BLaER1 (cell line): ENCODE data around the gene SP140L.
A peak's percentile ranks its signal among the peaks of the same experiment; 100 is the strongest.
"Not testable (repeated sequence)": the region's sequence is repeated elsewhere in the genome, so short reads cannot be mapped to it uniquely, and the experiment has no call there.

Source experiments
- H3K27ac ChIP-seq: shearing (Covaris generic); formaldehyde crosslinking; 2 replicates; pipeline ENCODE4 v1.8.1; 2022
- H3K27me3 ChIP-seq: shearing (Covaris generic); formaldehyde crosslinking; 2 replicates; pipeline ENCODE4 v1.8.1; 2022
- H3K36me3 ChIP-seq: shearing (Covaris generic); formaldehyde crosslinking; 2 replicates; pipeline ENCODE4 v1.8.1; 2022
- H3K4me1 ChIP-seq: shearing (Covaris generic); formaldehyde crosslinking; 2 replicates; pipeline ENCODE4 v1.8.1; 2022
- H3K4me2 ChIP-seq: shearing (Covaris generic); formaldehyde crosslinking; 2 replicates; pipeline ENCODE4 v1.8.1; 2022
- H3K4me3 ChIP-seq: shearing (Covaris generic); formaldehyde crosslinking; 2 replicates; pipeline ENCODE4 v1.8.1; 2022
- H3K9ac ChIP-seq: shearing (Covaris generic); formaldehyde crosslinking; 2 replicates; pipeline ENCODE4 v1.8.1; 2022
- H3K9me3 ChIP-seq: shearing (Covaris generic); formaldehyde crosslinking; 2 replicates; pipeline ENCODE4 v1.8.1; 2022
- H4K20me1 ChIP-seq: shearing (Covaris generic); formaldehyde crosslinking; 2 replicates; pipeline ENCODE4 v1.8.1; 2022
- Cebpa-rat ChIP-seq: shearing (Covaris generic); IDR thresholded peaks from 2 replicates; pipeline ENCODE4 v1.8.1; 2022

The SP140L gene

GRCh38 chr2:230307485-230307884 lies 19.5 kb upstream of the SP140L start:
- TF ChIP-seq Cebpa-rat: no peak
- Histone ChIP-seq H3K4me1 (peaks cover 6% of the 10 kb centered on the region; the same call in 1 of the 2 replicates), H3K36me3 (no peaks in the 10 kb centered on the region), H4K20me1 (no peaks in the 10 kb centered on the region), H3K9me3 (peaks cover 40% of the 10 kb centered on the region), H3K27me3 (no peaks in the 10 kb centered on the region), H3K27ac (no peak overlapping the region), H3K4me3 (no peak overlapping the region), H3K4me2 (no peak overlapping the region), H3K9ac (no peak overlapping the region)

- no peak overlapping the region for H3K9ac ChIP-seq
- H3K27ac ChIP-seq: no peak overlapping the region
- TF ChIP-seq Cebpa-rat: no peak
- H3K36me3 ChIP-seq: no peaks in the 10 kb centered on the region
- H3K27me3 ChIP-seq: no peaks in the 10 kb centered on the region
- H3K4me2 ChIP-seq: no peak overlapping the region
- H4K20me1 ChIP-seq: no peaks in the 10 kb centered on the region
- no peak overlapping the region for H3K4me3 ChIP-seq
- peaks cover 6% of the 10 kb centered on the region; the same call in 1 of the 2 replicates for H3K4me1 ChIP-seq
- peaks cover 40% of the 10 kb centered on the region for H3K9me3 ChIP-seq
These were observed 18.5 kb upstream of the SP140L start for GRCh38 chr2:230308402-230309000.

GRCh38 chr2:230310792-230311191 lies 16.2 kb upstream of the SP140L start:
- not testable (repeated sequence) for H3K27ac ChIP-seq, H3K4me3 ChIP-seq, H3K4me1 ChIP-seq, H3K36me3 ChIP-seq, H3K9ac ChIP-seq, H3K4me2 ChIP-seq, H4K20me1 ChIP-seq, H3K27me3 ChIP-seq
- peaks cover 18% of the 10 kb centered on the region for H3K9me3 ChIP-seq

GRCh38 chr2:230311634-230312033 lies 15.4 kb upstream of the SP140L start:
- not testable (repeated sequence) for H3K36me3 ChIP-seq, H4K20me1 ChIP-seq, H3K4me1 ChIP-seq, H3K27me3 ChIP-seq, H3K4me3 ChIP-seq, H3K27ac ChIP-seq, H3K9me3 ChIP-seq, H3K4me2 ChIP-seq, H3K9ac ChIP-seq

DNA sequence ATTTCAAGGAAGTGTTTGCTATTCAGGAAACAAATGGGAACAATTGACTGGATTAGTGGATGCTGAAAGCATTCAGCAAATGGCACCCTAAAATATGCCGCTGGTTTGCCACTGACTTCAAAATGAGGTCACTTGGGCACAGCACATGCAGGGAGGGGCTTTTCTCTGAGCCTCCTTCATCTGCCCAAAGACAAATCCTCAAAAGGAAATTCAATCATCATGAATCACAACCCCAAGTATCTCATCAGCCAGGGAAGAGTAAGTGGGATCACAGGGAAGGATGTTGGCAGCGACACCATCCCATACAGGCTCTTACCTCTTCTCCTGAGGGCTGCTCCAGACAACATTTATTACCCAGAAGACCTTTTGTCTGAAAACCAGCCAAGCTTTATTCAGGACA lies 14.4 kb upstream of the SP140L start:
- no peaks in the 10 kb centered on the region for H3K36me3 ChIP-seq
- H3K9me3 ChIP-seq: no peaks in the 10 kb centered on the region

GRCh38 chr2:230317366-230317765 lies 9.6 kb upstream of the SP140L start:
- no peak overlapping the region for H3K27ac ChIP-seq
- no peak overlapping the region for H3K9ac ChIP-seq
- no peak for TF ChIP-seq Cebpa-rat
- H3K9me3 ChIP-seq: peaks cover 16% of the 10 kb centered on the region
- H3K36me3 ChIP-seq: no peaks in the 10 kb centered on the region
- H3K4me1 ChIP-seq: peaks cover 18% of the 10 kb centered on the region
- no peaks in the 10 kb centered on the region for H4K20me1 ChIP-seq
- H3K4me2 ChIP-seq: no peak overlapping the region
- no peak overlapping the region for H3K4me3 ChIP-seq
- H3K27me3 ChIP-seq: no peaks in the 10 kb centered on the region

More for the DNA sequence above, 14.4 kb upstream of the SP140L start:
- Histone ChIP-seq H3K27ac (no peak overlapping the region), H3K9ac (no peak overlapping the region), H3K27me3 (no peaks in the 10 kb centered on the region), H3K4me1 (peaks cover 6% of the 10 kb centered on the region; the same call in 1 of the 2 replicates), H3K4me2 (no peak overlapping the region), H4K20me1 (no peaks in the 10 kb centered on the region), H3K4me3 (no peak overlapping the region)
- no peak for TF ChIP-seq Cebpa-rat

DNA sequence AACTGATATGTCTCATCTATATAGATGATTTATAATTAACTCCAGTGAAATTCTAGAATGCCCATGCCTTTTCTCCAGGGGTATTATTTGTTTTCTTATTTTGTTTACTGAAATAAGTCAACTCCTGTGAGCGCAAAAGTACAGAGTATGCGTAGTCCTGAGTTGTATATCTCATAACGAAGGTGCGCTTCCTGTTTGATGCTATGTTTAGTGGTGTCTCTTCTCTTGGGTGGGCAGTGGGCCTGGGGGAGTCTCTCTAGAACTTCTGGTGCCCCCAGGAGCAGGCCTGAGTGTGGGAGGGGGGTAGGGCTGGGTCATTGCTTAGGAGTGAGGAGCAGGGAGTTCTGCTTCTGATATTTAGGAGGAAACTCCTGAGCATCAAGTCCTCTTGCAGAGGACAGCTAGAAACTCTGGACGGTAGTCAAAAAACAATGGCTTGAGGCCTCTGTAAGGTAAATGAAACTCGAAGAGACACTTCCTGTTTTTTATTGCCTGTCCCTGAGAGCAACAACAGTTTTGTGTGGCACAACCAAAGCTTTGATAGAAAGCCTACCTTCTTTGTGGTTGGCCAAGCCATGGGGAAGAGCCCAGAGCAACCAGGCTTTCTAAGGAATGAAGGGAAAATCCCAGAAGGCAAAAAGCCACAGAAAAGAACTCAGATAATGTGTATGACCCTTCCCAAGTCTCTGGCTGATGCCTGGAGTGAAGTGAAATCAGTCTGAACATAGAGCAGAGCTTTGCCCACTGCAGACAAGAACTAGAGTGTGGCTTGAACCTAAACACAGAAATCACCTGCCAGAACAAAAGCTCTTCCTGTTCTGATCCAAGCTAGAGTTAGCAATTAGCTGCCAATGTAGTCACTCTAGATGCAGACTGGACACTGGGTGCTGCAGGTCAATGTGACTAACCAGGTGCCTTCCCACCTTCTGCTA lies 8.5 kb upstream of the SP140L start:
- peak overlapping the region; percentile 72 for H3K4me2 ChIP-seq
- TF ChIP-seq Cebpa-rat: no peak
- no peaks in the 10 kb centered on the region for H3K27me3 ChIP-seq
- H3K9me3 ChIP-seq: peaks cover 27% of the 10 kb centered on the region
- no peak overlapping the region for H3K27ac ChIP-seq
- no peak overlapping the region for H3K9ac ChIP-seq
- no peaks in the 10 kb centered on the region for H3K36me3 ChIP-seq
- H4K20me1 ChIP-seq: no peaks in the 10 kb centered on the region
- H3K4me1 ChIP-seq: peaks cover 18% of the 10 kb centered on the region
- no peak overlapping the region for H3K4me3 ChIP-seq

GRCh38 chr2:230319211-230319862 lies 7.7 kb upstream of the SP140L start:
- Histone ChIP-seq H3K4me1 (peaks cover 18% of the 10 kb centered on the region), H3K4me3 (no peak overlapping the region), H3K27me3 (no peaks in the 10 kb centered on the region), H3K9me3 (peaks cover 32% of the 10 kb centered on the region), H3K27ac (no peak overlapping the region), H4K20me1 (no peaks in the 10 kb centered on the region), H3K36me3 (no peaks in the 10 kb centered on the region), H3K9ac (no peak overlapping the region), H3K4me2 (peak overlapping the region; percentile 72)
- TF ChIP-seq Cebpa-rat: no peak

DNA sequence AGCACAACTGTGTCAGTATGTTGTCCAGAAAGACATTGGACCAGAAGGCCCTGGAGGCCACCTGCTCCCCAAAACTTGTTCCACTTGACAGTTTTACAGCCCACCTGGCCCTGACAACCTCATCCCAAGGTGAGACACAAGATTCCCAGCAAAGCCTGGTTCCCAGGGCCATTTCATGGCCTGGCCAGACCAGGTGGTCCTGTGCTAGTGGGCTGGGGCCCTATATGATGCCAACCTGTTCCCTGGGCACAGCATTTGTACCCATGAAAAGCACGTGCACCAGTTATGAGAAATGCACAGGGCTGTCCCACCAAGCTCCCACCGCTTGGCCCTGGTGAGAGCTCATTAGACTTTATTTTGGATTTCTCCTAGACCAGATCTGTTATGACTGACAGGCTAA lies 6.0 kb upstream of the SP140L start:
- no peaks in the 10 kb centered on the region for H3K36me3 ChIP-seq
- no peak overlapping the region for H3K4me2 ChIP-seq
- H3K9ac ChIP-seq: no peak overlapping the region
- no peak overlapping the region for H3K27ac ChIP-seq
- H3K27me3 ChIP-seq: no peaks in the 10 kb centered on the region
- no peaks in the 10 kb centered on the region for H4K20me1 ChIP-seq
- peaks cover 24% of the 10 kb centered on the region for H3K4me1 ChIP-seq
- TF ChIP-seq Cebpa-rat: no peak
- no peak overlapping the region for H3K4me3 ChIP-seq
- H3K9me3 ChIP-seq: peaks cover 35% of the 10 kb centered on the region
